ENCODE results near the gene ALMS1.
"Not testable (repeated sequence)": the region's sequence is repeated elsewhere in the genome, so short reads cannot be mapped to it uniquely, and the experiment has no call there.

ALMS1 gene

DNA sequence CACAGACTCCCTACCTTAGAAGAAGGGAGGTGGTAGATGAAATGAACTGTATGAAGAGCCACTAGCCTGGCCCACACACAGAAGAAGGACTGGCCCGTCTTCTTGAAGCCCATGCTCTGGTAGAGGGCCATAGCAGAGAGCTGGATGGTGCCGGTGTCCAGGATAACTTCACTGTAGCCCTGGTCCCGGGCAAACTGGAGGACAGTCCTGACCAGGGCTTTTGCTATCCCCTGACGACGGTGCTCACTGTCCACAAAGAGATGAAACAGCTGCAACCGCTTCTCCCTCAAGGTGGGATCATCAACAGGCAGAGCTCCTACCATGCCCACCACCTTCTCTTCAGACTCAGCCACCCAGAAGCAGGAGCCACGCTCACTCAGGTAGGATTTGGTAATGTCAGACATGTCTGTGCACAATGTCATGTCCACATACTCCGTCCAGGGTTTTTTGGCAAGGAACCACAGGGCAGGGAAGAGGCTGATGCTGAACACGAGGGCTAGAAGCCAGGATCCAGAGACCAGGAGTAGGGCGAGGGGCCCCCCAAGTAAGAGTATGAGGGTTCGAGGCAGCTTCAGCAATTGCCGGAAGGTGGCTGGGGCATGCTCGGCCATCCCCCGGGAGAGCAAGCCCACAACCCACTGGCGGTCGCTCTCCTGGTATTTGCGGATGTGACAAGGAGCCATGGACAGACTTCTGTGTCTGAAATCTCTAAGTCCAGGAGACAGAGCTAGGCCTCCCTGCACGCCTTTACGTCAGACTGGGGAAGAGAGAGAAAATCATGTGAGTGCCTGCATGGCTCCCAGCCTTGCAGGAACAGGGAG is 255.5 kb downstream of the ALMS1 start:
- Mint-ChIP-seq H3K4me1 (ENCODE audit: low read depth) (no peaks in the 10 kb centered on the region), H3K9me3 (ENCODE audit: low read depth) (peaks cover 11% of the 10 kb centered on the region), H3K4me3 (no peak overlapping the region), H3K36me3 (peaks cover 9% of the 10 kb centered on the region), H3K27ac (no peak overlapping the region), H3K27me3 (peaks cover 8% of the 10 kb centered on the region)

DNA sequence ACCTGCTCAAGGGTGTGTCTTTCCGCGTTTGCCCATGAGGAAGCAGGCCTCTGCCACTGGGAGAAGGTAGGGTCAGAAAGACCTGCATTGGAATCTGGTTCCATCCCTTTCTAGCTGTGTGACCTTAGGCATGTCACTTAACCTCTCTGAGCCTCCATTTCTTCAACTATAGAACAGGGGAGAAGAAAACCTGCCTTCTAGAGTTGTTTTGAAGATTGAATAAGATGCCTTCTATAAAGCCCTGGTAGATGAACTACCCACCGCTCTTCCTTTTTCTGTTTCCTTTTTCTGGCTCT is 256.1 kb downstream of the ALMS1 start:
- Mint-ChIP-seq H3K4me3 (no peak overlapping the region), H3K9me3 (ENCODE audit: low read depth) (peaks cover 12% of the 10 kb centered on the region), H3K4me1 (ENCODE audit: low read depth) (no peaks in the 10 kb centered on the region), H3K36me3 (peaks cover 9% of the 10 kb centered on the region), H3K27me3 (peaks cover 8% of the 10 kb centered on the region), H3K27ac (no peak overlapping the region)

DNA sequence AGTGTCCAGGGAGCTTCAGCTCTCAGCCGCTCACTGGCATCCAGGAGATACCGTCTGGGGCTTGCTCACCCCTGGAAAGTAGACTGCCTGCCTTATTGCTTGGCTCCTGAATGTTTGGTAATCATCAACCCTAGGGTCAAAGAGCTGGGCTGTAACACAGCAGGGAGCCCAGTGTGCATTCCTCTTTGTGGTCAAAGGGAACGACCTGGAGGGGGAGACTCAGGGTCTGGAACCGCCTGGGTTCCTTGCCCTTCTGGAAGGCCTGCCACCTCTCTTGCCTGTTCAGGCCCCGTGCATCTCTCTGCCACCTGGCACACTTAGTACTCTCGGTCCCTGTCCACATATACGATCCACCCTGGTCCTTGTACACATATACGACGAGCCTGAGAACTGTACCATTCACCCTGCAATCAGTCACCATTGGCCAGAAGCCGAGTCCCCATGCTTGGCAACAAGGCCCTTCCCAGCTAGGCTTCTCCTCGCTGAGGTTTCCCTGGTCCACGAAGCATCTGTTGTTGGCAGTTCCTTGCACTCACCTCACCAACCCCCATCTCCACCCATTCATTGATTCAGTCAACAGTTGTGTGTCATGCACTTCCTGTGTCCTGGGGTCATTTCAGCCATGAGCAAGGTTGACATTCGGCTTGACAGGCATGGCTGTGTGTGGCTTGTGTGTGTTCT is 256.8 kb downstream of the ALMS1 start, which contains the start of gene NAT8:
Gene NAT8 (minus strand): TSS at position 85 of the 681 bp plus-strand sequence. CDS start 794 bp downstream, outside the sequence.
- Mint-ChIP-seq H3K27me3 (peaks cover 8% of the 10 kb centered on the region), H3K36me3 (peaks cover 9% of the 10 kb centered on the region), H3K9me3 (ENCODE audit: low read depth) (peaks cover 14% of the 10 kb centered on the region), H3K4me1 (ENCODE audit: low read depth) (no peaks in the 10 kb centered on the region), H3K4me3 (no peak within 1 kb of the TSS), H3K27ac (no peak within 1 kb of the TSS)

DNA sequence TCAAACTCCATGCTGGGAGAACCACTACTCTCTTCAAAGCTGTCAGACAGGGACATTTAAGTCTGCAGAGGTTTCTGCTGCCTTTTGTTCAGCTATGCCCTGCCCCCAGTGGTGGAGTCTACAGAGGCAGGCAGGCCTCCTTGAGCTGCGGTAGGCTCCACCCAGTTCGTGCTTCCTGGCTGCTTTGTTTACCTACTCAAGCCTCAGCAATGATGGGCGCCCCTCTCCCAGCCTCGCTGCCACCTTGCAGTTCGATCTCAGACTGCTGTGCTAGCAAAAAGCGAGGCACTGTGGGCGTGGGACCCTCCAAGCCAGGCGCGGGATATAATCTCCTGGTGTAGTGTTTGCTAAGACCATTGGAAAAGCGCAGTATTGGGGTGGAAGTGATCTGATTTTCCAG is 262.1 kb downstream of the ALMS1 start:
- not testable (repeated sequence) for H3K4me1 Mint-ChIP-seq (ENCODE audit: low read depth); H3K4me3 Mint-ChIP-seq; H3K27me3 Mint-ChIP-seq; H3K9me3 Mint-ChIP-seq (ENCODE audit: low read depth); H3K36me3 Mint-ChIP-seq; H3K27ac Mint-ChIP-seq

DNA sequence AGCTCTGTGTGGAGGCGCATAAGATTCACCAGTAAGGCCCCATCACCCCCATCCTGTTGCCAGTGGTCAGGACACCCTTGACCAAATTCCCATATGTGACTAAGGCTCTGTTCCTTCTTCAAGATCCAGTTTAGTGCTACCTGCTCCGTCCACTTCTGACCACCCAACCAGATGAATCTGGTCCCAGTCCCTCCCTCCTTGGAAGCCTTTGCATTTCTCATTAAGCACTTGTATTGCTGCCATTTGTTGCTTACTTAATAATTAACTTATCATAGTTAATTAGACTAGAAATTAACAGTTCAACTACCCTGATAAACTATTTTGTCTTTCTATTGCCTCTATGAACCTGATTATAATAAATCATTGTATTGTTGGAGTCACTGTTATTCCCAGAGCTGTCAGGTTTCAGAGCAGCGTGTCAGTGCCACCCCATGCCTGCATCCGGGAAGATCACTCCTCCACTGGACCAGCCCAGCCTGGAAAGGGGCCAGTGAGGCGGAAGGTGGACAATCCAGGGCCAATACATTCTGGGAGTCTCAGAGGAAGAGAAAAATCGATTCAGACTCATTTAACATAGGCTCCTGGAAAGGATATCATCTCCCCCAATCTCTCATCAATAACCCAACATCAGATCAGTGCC is 266.1 kb downstream of the ALMS1 start:
- peaks cover 3% of the 10 kb centered on the region for H3K9me3 Mint-ChIP-seq (ENCODE audit: low read depth)
- no peak overlapping the region for H3K4me3 Mint-ChIP-seq
- H3K27ac Mint-ChIP-seq = no peak overlapping the region
- H3K36me3 Mint-ChIP-seq = no peaks in the 10 kb centered on the region
- no peaks in the 10 kb centered on the region for H3K4me1 Mint-ChIP-seq (ENCODE audit: low read depth)
- no peaks in the 10 kb centered on the region for H3K27me3 Mint-ChIP-seq

DNA sequence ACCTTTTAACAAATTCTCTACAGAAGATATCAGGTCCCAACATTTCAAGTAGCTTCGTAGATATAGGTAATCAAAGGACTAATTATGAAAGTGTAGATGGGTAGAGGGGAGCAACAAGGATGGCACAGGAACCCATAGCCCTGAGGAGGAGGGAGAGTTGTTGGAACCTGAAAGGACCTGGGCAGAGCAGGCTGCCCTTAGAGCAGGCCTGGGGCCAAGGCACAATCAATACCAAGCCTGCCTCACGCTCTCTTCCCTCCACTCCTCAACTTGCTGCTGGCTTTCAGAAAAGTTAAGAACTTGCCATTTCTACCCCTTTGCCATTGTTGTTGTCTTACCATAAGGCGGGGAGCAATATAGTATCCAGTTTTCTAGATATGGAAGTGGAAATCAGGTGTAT is 266.7 kb downstream of the ALMS1 start:
- no peak overlapping the region for H3K27ac Mint-ChIP-seq
- H3K27me3 Mint-ChIP-seq = no peaks in the 10 kb centered on the region
- H3K9me3 Mint-ChIP-seq (ENCODE audit: low read depth) = no peaks in the 10 kb centered on the region
- H3K36me3 Mint-ChIP-seq = no peaks in the 10 kb centered on the region
- no peak overlapping the region for H3K4me3 Mint-ChIP-seq
- H3K4me1 Mint-ChIP-seq (ENCODE audit: low read depth) = no peaks in the 10 kb centered on the region

DNA sequence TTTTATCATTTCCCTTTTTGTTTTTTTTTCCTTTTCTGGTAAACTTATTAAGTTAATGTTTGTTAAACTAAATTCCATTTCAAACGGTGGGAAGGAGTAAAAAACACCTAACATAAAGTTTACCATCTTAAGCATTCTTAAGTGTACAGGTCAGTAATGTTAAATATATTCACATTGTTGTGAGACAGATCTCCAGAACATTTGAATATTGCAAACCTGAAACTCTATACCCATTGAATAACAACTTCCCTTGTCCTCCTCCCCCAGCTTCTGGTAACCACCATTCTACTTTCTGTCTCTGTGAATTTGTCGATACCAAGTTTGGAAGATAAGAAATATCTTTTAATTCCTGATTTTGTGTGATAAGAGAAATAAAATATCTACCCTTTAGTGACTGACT is 268.5 kb downstream of the ALMS1 start:
- peaks cover 2% of the 10 kb centered on the region for H3K9me3 Mint-ChIP-seq (ENCODE audit: low read depth)
- H3K27ac Mint-ChIP-seq = no peak overlapping the region
- H3K27me3 Mint-ChIP-seq = no peaks in the 10 kb centered on the region
- no peaks in the 10 kb centered on the region for H3K4me1 Mint-ChIP-seq (ENCODE audit: low read depth)
- H3K4me3 Mint-ChIP-seq = no peak overlapping the region
- no peaks in the 10 kb centered on the region for H3K36me3 Mint-ChIP-seq
